Parathyroid adenoma (tissue), 2 donors: ENCODE results near the gene CGAS.
"Not testable (repeated sequence)": the region's sequence is repeated elsewhere in the genome, so short reads cannot be mapped to it uniquely, and the experiment has no call there.

Experiments used
- H2AFZ ChIP-seq: fragments of 300-600 bp; sonication (generic); one replicate; pipeline ENCODE4 v1.7.0; 2017; ENCODE audit warnings: antibody characterized with exemption, mild to moderate bottlenecking
- H3K27ac ChIP-seq: fragments of 300-600 bp; sonication (generic); one replicate; pipeline ENCODE4 v1.7.0; 2017
- H3K27me3 ChIP-seq: fragments of 300-600 bp; sonication (generic); one replicate; pipeline ENCODE4 v1.7.0; 2017; ENCODE audit warnings: low read length; ENCODE audit not compliant: control insufficient read depth, insufficient read depth
- H3K36me3 ChIP-seq: fragments of 300-600 bp; sonication (generic); one replicate; pipeline ENCODE4 v1.7.0; 2017; ENCODE audit warnings: low read length; ENCODE audit not compliant: control insufficient read depth, insufficient read depth
- H3K4me1 ChIP-seq: fragments of 300-600 bp; sonication (generic); one replicate; pipeline ENCODE4 v1.7.0; 2017; ENCODE audit warnings: control low read depth
- H3K4me2 ChIP-seq: fragments of 300-600 bp; sonication (generic); one replicate; pipeline ENCODE4 v1.7.0; 2017; ENCODE audit warnings: low read length
- H3K4me3 ChIP-seq: fragments of 300-600 bp; sonication (generic); one replicate; pipeline ENCODE4 v1.7.0; 2017; ENCODE audit warnings: low read depth, low read length
- H3K79me2 ChIP-seq: fragments of 300-600 bp; sonication (generic); one replicate; pipeline ENCODE4 v1.7.0; 2017; ENCODE audit warnings: control low read depth
- H3K9ac ChIP-seq: fragments of 300-600 bp; sonication (generic); one replicate; pipeline ENCODE4 v1.7.0; 2017; ENCODE audit warnings: mild to moderate bottlenecking
- H3K9me3 ChIP-seq: fragments of 300-600 bp; sonication (generic); one replicate; pipeline ENCODE4 v1.7.0; 2017; ENCODE audit warnings: low read length; ENCODE audit not compliant: control insufficient read depth
- CTCF ChIP-seq: fragments of 300-600 bp; sonication (generic); IDR thresholded peaks from one replicate; pipeline ENCODE4 v1.7.0; 2017; ENCODE audit warnings: antibody characterized with exemption, mild to moderate bottlenecking
- donor health status: primary hyperparathyroidism.

CGAS gene

GRCh38 chr6:73461537-73462350 is 9.6 kb upstream of the CGAS start, which contains the start of gene MTO1:
MTO1 (plus strand) TSS chr6:73461737; CDS start chr6:73461855, 118 bp downstream.
- H3K79me2 ChIP-seq: peaks cover 14% of the 10 kb centered on the region
- H3K9me3 ChIP-seq: no peaks in the 10 kb centered on the region
- H3K36me3 ChIP-seq: no peaks in the 10 kb centered on the region
- H3K4me2 ChIP-seq: peak within 1 kb of the TSS; percentile 87
- H3K4me3 ChIP-seq: peak within 1 kb of the TSS; percentile 99
- no peak for TF ChIP-seq CTCF
- H3K27me3 ChIP-seq: no peaks in the 10 kb centered on the region
- H3K4me1 ChIP-seq: no peaks in the 10 kb centered on the region
- peak within 1 kb of the TSS; percentile 89 for H2AFZ ChIP-seq
- H3K27ac ChIP-seq: peak within 1 kb of the TSS; percentile 89
- H3K9ac ChIP-seq: peak within 1 kb of the TSS; percentile 70

DNA sequence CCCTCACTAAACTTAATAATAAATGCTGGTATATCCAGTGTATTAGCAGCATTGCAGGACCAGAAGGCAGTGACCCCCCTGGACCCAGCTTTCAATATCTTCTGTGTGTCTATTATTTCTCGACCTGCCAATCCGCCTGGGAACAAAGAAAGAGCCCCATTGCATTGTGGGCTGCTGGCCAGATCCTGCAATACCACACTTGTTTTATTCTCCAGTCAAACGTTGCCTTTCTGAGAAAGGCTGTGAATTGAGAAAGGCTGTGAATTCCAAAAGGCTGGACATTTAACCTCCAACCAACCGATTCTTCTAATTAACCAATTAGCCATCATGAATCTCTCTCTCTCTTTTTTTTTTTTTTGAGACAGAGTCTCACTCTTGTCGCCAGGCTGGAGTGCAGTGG is 8.0 kb upstream of the CGAS start:
- Histone ChIP-seq H3K27me3 (no peaks in the 10 kb centered on the region), H3K4me1 (no peaks in the 10 kb centered on the region), H3K9me3 (no peaks in the 10 kb centered on the region), H3K4me3 (no peak overlapping the region), H3K36me3 (no peaks in the 10 kb centered on the region), H3K79me2 (peaks cover 14% of the 10 kb centered on the region), H3K9ac (no peak overlapping the region), H3K4me2 (no peak overlapping the region), H2AFZ (no peak overlapping the region), H3K27ac (no peak overlapping the region)
- no peak for TF ChIP-seq CTCF

GRCh38 chr6:73459474-73459873 is 7.4 kb upstream of the CGAS start:
- H3K27me3 ChIP-seq, H2AFZ ChIP-seq, H3K4me2 ChIP-seq, H3K27ac ChIP-seq, H3K9me3 ChIP-seq, H3K36me3 ChIP-seq, H3K9ac ChIP-seq, H3K4me1 ChIP-seq, H3K4me3 ChIP-seq: not testable (repeated sequence)
- peaks cover 14% of the 10 kb centered on the region for H3K79me2 ChIP-seq

DNA sequence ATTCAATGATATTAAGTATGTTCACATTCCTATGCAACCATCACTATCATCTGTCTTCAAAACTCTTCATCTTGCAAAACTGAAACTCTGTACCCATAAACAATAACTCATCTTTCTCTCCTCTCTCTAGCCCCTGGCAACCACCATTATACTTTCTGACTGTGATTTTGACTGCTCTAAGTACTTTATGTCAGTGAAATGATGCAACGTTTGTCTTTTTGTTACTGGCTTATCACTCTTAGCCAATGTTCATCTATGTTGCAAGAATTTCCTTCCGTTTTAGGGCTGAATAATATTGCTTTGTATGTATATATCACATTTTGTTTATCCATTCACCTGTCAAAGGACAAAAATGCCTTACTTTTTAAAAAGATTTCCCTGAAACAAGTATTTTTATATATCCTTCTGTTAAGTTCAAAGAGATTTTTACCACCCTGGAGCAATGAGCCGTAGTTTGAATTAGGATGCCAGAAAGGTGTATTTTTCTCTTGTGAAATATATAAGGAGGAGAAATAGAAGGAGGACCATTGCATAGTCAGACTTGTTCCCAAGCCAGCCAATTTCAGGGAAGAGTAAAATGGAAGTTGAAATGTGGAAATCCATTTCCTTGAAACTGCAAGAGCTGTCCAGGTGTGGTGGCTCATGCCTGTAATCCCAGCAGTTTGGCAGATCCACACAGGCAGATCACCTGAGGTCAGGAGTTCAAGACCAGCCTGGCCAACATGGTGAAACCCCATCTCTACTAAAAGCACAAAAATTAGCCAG is 4.0 kb upstream of the CGAS start:
- no peak overlapping the region for H3K27ac ChIP-seq
- peak overlapping the region; percentile 29 for H2AFZ ChIP-seq
- H3K4me3 ChIP-seq: no peak overlapping the region
- H3K9me3 ChIP-seq: no peaks in the 10 kb centered on the region
- no peaks in the 10 kb centered on the region for H3K4me1 ChIP-seq
- no peak overlapping the region for H3K9ac ChIP-seq
- no peak for TF ChIP-seq CTCF
- H3K36me3 ChIP-seq: no peaks in the 10 kb centered on the region
- H3K79me2 ChIP-seq: no peaks in the 10 kb centered on the region
- H3K4me2 ChIP-seq: no peak overlapping the region
- H3K27me3 ChIP-seq: no peaks in the 10 kb centered on the region

DNA sequence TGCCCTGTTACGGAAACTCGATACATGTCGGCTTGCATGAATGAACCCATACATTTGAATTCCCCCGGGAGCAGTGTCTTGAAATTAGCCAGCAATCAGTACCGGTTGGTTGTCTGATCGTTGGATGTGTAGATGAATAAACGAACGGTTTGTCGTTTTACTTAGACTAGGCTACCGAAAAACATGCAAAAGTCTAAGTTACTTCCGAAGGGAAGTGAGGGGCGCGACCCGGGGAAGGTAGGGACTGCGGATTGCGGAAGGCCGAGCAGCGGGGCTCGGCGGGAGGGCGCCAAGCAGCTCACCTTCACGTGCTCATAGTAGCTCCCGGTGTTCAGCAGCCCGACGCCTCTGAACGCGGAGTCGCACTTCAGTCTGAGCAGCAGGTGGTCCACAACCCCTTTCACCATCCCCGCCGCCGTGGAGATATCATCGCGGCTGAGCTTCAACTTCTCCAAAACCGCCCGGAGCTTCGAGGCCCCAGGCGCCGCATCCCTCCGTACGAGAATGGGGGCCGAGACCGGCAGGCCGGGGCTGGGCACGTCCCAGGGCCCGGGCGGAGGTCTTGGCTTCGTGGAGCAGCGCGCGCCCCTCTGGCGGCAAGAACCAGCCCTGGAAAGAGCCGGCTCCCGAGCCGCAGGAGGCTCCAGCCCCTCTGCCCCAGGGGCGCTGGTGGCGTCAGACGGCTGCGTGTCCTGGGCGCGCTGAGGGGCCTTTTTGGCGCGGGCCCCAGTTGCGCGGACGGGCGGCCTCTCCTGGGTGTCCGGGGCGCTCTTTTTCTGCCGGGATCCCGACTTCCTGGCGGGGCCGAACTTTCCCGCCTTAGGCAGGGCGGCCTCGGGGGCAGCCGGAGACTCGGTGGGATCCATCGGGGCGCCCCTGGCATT is 632 bp downstream of the CGAS start:
- Histone ChIP-seq H3K4me1 (no peaks in the 10 kb centered on the region), H3K4me3 (peak overlapping the region; percentile 60), H3K4me2 (peak overlapping the region; percentile 72), H3K36me3 (no peaks in the 10 kb centered on the region), H3K9ac (peak overlapping the region; percentile 3), H3K9me3 (no peaks in the 10 kb centered on the region), H3K27me3 (no peaks in the 10 kb centered on the region), H3K79me2 (no peaks in the 10 kb centered on the region), H3K27ac (peak overlapping the region; percentile 50), H2AFZ (peak overlapping the region; percentile 91)
- no peak for TF ChIP-seq CTCF
